ENCODE data around the gene SMIM15. TPM values are rescaled to one million over a fixed set of nuclear protein-coding genes. Genes with fewer than 3 reads are reported as not detected.

The SMIM15 gene, protein sequence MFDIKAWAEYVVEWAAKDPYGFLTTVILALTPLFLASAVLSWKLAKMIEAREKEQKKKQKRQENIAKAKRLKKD
- total RNA-seq: 43.4 and 63.7 TPM in 2 replicates

DNA sequence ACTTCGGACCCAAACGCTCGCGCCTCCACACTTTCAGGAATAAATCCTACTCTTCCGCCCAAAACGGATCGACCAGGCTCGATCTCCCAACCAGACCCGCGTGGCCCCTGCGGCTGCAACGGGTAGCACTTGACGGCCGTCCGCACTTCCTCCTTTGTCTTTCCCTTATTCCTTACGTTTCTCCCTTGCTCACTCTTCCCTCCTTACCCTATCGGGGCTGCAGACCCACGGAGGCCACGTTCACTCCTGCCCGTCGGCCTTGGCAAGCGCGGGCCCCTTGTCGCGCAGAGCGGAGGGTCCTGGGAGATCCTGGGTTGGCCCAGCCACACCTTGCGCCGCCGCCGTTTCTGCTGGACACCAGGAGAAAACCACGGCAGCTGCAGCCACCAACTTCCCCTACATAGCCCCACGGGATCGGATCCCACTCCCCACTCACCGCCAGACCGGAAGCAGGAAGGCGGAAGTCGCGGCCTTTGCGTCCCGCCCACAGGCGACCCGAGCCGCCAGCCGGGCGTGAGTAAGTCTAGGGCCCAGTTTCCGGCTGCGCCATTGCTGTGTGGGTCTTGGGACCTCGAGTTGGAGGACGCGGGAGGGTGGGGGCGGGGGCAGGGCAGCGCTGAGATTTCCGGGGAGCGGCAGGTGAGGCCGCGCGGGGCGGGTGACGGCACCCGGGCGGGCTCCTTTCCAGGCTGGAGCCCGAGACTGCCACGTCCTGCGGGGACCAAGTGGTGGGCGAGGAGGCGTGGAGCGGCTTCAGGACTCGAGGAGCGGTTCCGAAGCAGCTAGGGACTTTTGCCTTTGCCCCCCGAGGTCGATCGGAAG, at the start of gene SMIM15:
Gene SMIM15 (minus strand): TSS at position 459 of the 822 bp plus-strand sequence. CDS start 2,297 bp downstream, outside the sequence.

Other genes starting within 250 kb of the SMIM15 start
- 14.1 and 15.6 TPM in 2 replicates for gene ERCC8, start 217.4 kb downstream of the SMIM15 start, total RNA-seq
- 35.0 and 36.2 TPM in 2 replicates for gene NDUFAF2, start 217.3 kb downstream of the SMIM15 start, total RNA-seq
- gene ZSWIM6, start 169.8 kb upstream of the SMIM15 start, total RNA-seq: 8.2 and 9.8 TPM in 2 replicates